Liver (tissue), 9 donors: ENCODE data around the gene NKAIN2. TPM values are rescaled to one million over a fixed set of nuclear protein-coding genes. Genes with fewer than 3 reads are reported as not detected.

ENCODE experiments used
- DNase-seq: peaks from one replicate; pipeline ENCODE4 v3.0.0-alpha.2; 2017; ENCODE audit warnings: low spot score
- H3K27ac ChIP-seq, 2 donors: one replicate each; pipeline ENCODE4 v1.7.0; 2013; ENCODE audit warnings: inconsistent platforms in 2 of 2, low read length in 2 of 2, control low read depth in 1 of 2, low read depth in 1 of 2, mild to moderate bottlenecking in 1 of 2
- H3K27me3 ChIP-seq, 4 donors: one replicate each; pipeline versions ENCODE4 v1.6.1 to v1.7.0; 2013; ENCODE audit warnings: low read length in 3 of 4, inconsistent platforms in 1 of 4, mild to moderate bottlenecking in 1 of 4, moderate library complexity in 1 of 4; ENCODE audit not compliant: control insufficient read depth in 4 of 4, insufficient read depth in 4 of 4
- H3K36me3 ChIP-seq, 4 donors: one replicate each; pipeline versions ENCODE4 v1.6.1 to v1.7.0; 2013; ENCODE audit warnings: low read length in 3 of 4, mild to moderate bottlenecking in 3 of 4, low read depth in 1 of 4, moderate library complexity in 1 of 4; ENCODE audit not compliant: control insufficient read depth in 4 of 4, insufficient read depth in 3 of 4
- H3K4me1 ChIP-seq, 4 donors: one replicate each; pipeline versions ENCODE4 v1.6.1 to v1.7.0; 2013; ENCODE audit warnings: low read length in 3 of 4, mild to moderate bottlenecking in 3 of 4, moderate library complexity in 1 of 4; ENCODE audit not compliant: control insufficient read depth in 4 of 4, insufficient read depth in 4 of 4
- H3K4me3 ChIP-seq, 3 donors: one replicate each; pipeline versions ENCODE4 v1.6.1 to v1.7.0; 2013; ENCODE audit warnings: low read length in 3 of 3, control low read depth in 1 of 3, low read depth in 1 of 3, mild to moderate bottlenecking in 1 of 3
- H3K9ac ChIP-seq, 2 donors: one replicate each; pipeline ENCODE4 v1.7.0; 2013; ENCODE audit warnings: low read length in 2 of 2, mild to moderate bottlenecking in 2 of 2, moderate library complexity in 2 of 2, control low read depth in 1 of 2, low read depth in 1 of 2
- H3K9me3 ChIP-seq, 4 donors: one replicate each; pipeline versions ENCODE4 v1.6.1 to v1.7.0; 2013; ENCODE audit warnings: low read length in 3 of 4; ENCODE audit not compliant: control insufficient read depth in 4 of 4
- EGR1 ChIP-seq, 2 donors: IDR thresholded peaks; 2 replicates each; pipeline ENCODE4 v1.6.1; 2016 to 2018; ENCODE audit warnings: antibody characterized with exemption in 2 of 2, low read depth in 2 of 2
- FOXA1 ChIP-seq: IDR thresholded peaks from 2 replicates; pipeline ENCODE4 v1.6.1; 2016; ENCODE audit warnings: antibody characterized with exemption
- GABPA ChIP-seq, 2 donors: IDR thresholded peaks in 1 of 2; conservative IDR thresholded peaks in 1 of 2; 2 replicates each; pipeline ENCODE4 v1.6.1; 2016; ENCODE audit warnings: antibody characterized with exemption in 2 of 2, mild to moderate bottlenecking in 1 of 2, moderate library complexity in 1 of 2
- HNF4A ChIP-seq, 2 donors: conservative IDR thresholded peaks; 2 replicates each; pipeline ENCODE4 v1.6.1; 2016; ENCODE audit warnings: antibody characterized with exemption in 2 of 2, mild to moderate bottlenecking in 2 of 2
- HNF4G ChIP-seq: IDR thresholded peaks from 2 replicates; pipeline ENCODE4 v1.6.1; 2016; ENCODE audit warnings: antibody characterized with exemption
- NR2F2 ChIP-seq: IDR thresholded peaks from 2 replicates; pipeline ENCODE4 v1.6.1; 2016; ENCODE audit warnings: antibody characterized with exemption
- RAD21 ChIP-seq, 2 donors: IDR thresholded peaks; 2 replicates each; pipeline ENCODE4 v1.6.1; 2016; ENCODE audit warnings: antibody characterized with exemption in 2 of 2, mild to moderate bottlenecking in 2 of 2
- RXRA ChIP-seq, 2 donors: IDR thresholded peaks; 2 replicates each; pipeline ENCODE4 v1.6.1; 2017 to 2018; ENCODE audit warnings: antibody characterized with exemption in 2 of 2, mild to moderate bottlenecking in 1 of 2
- SP1 ChIP-seq: IDR thresholded peaks from 2 replicates; pipeline ENCODE4 v1.6.1; 2018; ENCODE audit warnings: antibody characterized with exemption, mild to moderate bottlenecking
- TAF1 ChIP-seq: conservative IDR thresholded peaks from 2 replicates; pipeline ENCODE4 v1.6.1; 2016; ENCODE audit warnings: antibody characterized with exemption, mild to moderate bottlenecking
- YY1 ChIP-seq: IDR thresholded peaks from 2 replicates; pipeline ENCODE4 v1.6.1; 2016; ENCODE audit warnings: antibody characterized with exemption, mild to moderate bottlenecking
- WGBS: extraction: QIAGEN DNeasy Blood & Tissue Kit; methylation state at CpG from one replicate; pipeline ENCODE4 v1.1.7; 2013; 5-methylcytosine and 5-hydroxymethylcytosine counted together
- polyA plus RNA-seq, 2 donors: library from polyadenylated mRNA; stranded (reverse) in 1 of 2; unstranded in 1 of 2; fragments of 200-250 nt in 1 of 2; fragments of >200 nt in 1 of 2; fragmentation: Nextera tagmentation in 1 of 2; extraction: Ambion mirVana in 1 of 2; gene quantifications; one replicate each; pipeline versions ENCODE4 v1.2.1 to v1.2.3, GENCODE V29; 2013 to 2015
- total RNA-seq, 2 donors: library from RNA; depleted of rRNA; stranded (reverse); fragments of >200 nt; gene quantifications; one replicate each; pipeline ENCODE4 v1.2.3, GENCODE V29; 2014
- TF ChIP-seq, protein P1 (sequence below): IDR thresholded peaks from 2 replicates; pipeline ENCODE4 v1.6.1; 2016; ENCODE audit warnings: antibody characterized with exemption
- TF ChIP-seq, protein P2 (sequence below): IDR thresholded peaks from 2 replicates; pipeline ENCODE4 v1.6.1; 2016; ENCODE audit warnings: antibody characterized with exemption
- TF ChIP-seq, protein P3 (sequence below): IDR thresholded peaks from 2 replicates; pipeline ENCODE4 v1.6.1; 2016; ENCODE audit warnings: antibody characterized with exemption, mild to moderate bottlenecking
- TF ChIP-seq, protein P4 (sequence below): IDR thresholded peaks from 2 replicates; pipeline ENCODE4 v1.6.1; 2016; ENCODE audit warnings: antibody characterized with exemption
- TF ChIP-seq, protein P5 (sequence below): fragments of 150-350 bp; IDR thresholded peaks from 2 replicates; pipeline ENCODE4 v1.5.1; 2017; ENCODE audit warnings: improper control_type of control experiment, low read depth, low read length; ENCODE audit not compliant: missing input control
- donor health status: healthy.
- donor health status: healthy.
- donor health status: healthy.
- donor health status: healthy.
- donor health status: healthy.

NKAIN2 gene
- total and polyA plus RNA-seq, 4 donors = 0.05 to 0.14 TPM; not detected in 2

DNA sequence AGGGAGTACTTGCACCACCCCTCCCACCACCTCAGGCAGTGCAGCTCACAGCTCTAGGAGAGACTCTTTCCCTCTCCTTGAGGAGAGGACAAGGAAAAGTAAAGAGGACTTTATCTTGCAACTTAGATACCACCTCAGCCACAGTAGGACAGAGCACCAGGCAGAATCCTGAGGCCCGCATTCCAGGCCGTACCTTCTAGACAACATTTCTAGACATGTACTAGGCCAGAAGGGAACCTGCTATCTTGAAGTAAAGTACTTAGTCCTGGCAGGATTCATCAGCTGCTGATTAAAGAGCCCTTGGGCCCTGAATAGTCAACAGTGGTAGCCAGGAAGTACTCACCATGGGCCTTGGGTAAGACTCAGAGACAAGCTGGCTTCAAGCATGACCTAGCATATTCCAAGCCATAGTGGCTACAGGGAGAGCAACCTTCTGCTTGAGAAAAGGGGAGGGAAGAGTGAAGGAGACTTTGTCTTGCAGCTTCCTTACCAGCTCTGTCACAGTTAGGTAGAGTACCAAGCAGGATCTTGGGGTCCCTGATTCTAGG lies 774.1 kb downstream of the NKAIN2 start:
- H3K4me3 ChIP-seq = no peak overlapping the region
- TF ChIP-seq, protein P1, sequence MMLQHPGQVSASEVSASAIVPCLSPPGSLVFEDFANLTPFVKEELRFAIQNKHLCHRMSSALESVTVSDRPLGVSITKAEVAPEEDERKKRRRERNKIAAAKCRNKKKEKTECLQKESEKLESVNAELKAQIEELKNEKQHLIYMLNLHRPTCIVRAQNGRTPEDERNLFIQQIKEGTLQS = no peak
- TF ChIP-seq SP1 = no peak
- TF ChIP-seq, protein P2, sequence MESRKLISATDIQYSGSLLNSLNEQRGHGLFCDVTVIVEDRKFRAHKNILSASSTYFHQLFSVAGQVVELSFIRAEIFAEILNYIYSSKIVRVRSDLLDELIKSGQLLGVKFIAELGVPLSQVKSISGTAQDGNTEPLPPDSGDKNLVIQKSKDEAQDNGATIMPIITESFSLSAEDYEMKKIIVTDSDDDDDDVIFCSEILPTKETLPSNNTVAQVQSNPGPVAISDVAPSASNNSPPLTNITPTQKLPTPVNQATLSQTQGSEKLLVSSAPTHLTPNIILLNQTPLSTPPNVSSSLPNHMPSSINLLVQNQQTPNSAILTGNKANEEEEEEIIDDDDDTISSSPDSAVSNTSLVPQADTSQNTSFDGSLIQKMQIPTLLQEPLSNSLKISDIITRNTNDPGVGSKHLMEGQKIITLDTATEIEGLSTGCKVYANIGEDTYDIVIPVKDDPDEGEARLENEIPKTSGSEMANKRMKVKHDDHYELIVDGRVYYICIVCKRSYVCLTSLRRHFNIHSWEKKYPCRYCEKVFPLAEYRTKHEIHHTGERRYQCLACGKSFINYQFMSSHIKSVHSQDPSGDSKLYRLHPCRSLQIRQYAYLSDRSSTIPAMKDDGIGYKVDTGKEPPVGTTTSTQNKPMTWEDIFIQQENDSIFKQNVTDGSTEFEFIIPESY = no peak
- TF ChIP-seq, protein P3, sequence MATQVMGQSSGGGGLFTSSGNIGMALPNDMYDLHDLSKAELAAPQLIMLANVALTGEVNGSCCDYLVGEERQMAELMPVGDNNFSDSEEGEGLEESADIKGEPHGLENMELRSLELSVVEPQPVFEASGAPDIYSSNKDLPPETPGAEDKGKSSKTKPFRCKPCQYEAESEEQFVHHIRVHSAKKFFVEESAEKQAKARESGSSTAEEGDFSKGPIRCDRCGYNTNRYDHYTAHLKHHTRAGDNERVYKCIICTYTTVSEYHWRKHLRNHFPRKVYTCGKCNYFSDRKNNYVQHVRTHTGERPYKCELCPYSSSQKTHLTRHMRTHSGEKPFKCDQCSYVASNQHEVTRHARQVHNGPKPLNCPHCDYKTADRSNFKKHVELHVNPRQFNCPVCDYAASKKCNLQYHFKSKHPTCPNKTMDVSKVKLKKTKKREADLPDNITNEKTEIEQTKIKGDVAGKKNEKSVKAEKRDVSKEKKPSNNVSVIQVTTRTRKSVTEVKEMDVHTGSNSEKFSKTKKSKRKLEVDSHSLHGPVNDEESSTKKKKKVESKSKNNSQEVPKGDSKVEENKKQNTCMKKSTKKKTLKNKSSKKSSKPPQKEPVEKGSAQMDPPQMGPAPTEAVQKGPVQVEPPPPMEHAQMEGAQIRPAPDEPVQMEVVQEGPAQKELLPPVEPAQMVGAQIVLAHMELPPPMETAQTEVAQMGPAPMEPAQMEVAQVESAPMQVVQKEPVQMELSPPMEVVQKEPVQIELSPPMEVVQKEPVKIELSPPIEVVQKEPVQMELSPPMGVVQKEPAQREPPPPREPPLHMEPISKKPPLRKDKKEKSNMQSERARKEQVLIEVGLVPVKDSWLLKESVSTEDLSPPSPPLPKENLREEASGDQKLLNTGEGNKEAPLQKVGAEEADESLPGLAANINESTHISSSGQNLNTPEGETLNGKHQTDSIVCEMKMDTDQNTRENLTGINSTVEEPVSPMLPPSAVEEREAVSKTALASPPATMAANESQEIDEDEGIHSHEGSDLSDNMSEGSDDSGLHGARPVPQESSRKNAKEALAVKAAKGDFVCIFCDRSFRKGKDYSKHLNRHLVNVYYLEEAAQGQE = no peak
- no peak for TF ChIP-seq FOXA1
- TF ChIP-seq HNF4A (conservative IDR thresholded peaks at IDR 0.05) = no peak
- TF ChIP-seq, protein P4, sequence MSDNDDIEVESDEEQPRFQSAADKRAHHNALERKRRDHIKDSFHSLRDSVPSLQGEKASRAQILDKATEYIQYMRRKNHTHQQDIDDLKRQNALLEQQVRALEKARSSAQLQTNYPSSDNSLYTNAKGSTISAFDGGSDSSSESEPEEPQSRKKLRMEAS = no peak
- no peak for TF ChIP-seq GABPA (IDR thresholded peaks at IDR 0.05 in 1 of 2, conservative IDR thresholded peaks at IDR 0.05 in 1 of 2)
- TF ChIP-seq TAF1 = no peak
- no peak for TF ChIP-seq NR2F2
- 94% methylated on average over 2 of the region's 2 CpGs for WGBS
- no peaks in the 10 kb centered on the region for H3K36me3 ChIP-seq
- no peaks in the 10 kb centered on the region for H3K4me1 ChIP-seq
- H3K27me3 ChIP-seq = no peaks in the 10 kb centered on the region
- no peak overlapping the region for H3K27ac ChIP-seq
- DNase-seq = no peak
- no peak overlapping the region for H3K9ac ChIP-seq
- H3K9me3 ChIP-seq = no peaks in the 10 kb centered on the region

DNA sequence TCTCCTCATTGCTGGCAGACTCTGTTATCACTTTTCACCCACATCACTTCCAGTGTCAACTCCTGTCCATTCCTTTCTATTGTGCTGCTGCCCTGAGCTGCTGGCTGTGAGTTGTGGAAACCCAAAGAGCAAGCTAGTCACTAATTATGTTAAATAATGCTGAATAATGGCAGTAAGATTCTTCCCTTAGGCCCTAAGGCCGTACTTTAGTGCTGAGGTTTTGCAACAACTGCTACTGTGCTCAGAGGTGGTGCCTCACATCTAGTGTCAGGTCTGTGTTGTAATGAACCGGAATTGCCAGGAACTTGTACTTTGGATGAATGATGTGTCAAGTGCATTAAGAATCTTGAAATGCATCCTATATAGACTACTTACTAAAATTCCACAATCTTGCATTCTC lies 786.3 kb downstream of the NKAIN2 start:
- Histone ChIP-seq H3K27ac (no peak overlapping the region), H3K36me3 (no peaks in the 10 kb centered on the region), H3K4me1 (no peaks in the 10 kb centered on the region), H3K9ac (no peak overlapping the region), H3K27me3 (no peaks in the 10 kb centered on the region), H3K4me3 (no peak overlapping the region), H3K9me3 (no peaks in the 10 kb centered on the region)
- no peak for DNase-seq
- WGBS = 39% methylated on average over 2 of the region's 2 CpGs
- TF ChIP-seq TAF1 (no peak), RAD21 (IDR thresholded peaks at IDR 0.05) (no peak), HNF4G (no peak), RXRA (IDR thresholded peaks at IDR 0.05) (no peak), EGR1 (IDR thresholded peaks at IDR 0.05; ENCODE audit: low read depth in 2 of 2) (no peak), YY1 (no peak), SP1 (no peak), GABPA (IDR thresholded peaks at IDR 0.05 in 1 of 2, conservative IDR thresholded peaks at IDR 0.05 in 1 of 2) (no peak), NR2F2 (no peak)
- TF ChIP-seq, protein P2 = no peak
- TF ChIP-seq, protein P5, sequence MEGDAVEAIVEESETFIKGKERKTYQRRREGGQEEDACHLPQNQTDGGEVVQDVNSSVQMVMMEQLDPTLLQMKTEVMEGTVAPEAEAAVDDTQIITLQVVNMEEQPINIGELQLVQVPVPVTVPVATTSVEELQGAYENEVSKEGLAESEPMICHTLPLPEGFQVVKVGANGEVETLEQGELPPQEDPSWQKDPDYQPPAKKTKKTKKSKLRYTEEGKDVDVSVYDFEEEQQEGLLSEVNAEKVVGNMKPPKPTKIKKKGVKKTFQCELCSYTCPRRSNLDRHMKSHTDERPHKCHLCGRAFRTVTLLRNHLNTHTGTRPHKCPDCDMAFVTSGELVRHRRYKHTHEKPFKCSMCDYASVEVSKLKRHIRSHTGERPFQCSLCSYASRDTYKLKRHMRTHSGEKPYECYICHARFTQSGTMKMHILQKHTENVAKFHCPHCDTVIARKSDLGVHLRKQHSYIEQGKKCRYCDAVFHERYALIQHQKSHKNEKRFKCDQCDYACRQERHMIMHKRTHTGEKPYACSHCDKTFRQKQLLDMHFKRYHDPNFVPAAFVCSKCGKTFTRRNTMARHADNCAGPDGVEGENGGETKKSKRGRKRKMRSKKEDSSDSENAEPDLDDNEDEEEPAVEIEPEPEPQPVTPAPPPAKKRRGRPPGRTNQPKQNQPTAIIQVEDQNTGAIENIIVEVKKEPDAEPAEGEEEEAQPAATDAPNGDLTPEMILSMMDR = no peak
- TF ChIP-seq, protein P4 = no peak
- TF ChIP-seq, protein P1 = no peak
- TF ChIP-seq, protein P3 = no peak
